ENCODE data around the gene NOVA2. TPM values are rescaled to one million over a fixed set of nuclear protein-coding genes. Genes with fewer than 3 reads are reported as not detected.

The NOVA2 gene
- total and polyA plus RNA-seq, 2 of the 8 experiments (the other 6 are each of a cell fraction or from before 2014, with no cell fraction given) = 3.2 to 24.6 TPM

DNA sequence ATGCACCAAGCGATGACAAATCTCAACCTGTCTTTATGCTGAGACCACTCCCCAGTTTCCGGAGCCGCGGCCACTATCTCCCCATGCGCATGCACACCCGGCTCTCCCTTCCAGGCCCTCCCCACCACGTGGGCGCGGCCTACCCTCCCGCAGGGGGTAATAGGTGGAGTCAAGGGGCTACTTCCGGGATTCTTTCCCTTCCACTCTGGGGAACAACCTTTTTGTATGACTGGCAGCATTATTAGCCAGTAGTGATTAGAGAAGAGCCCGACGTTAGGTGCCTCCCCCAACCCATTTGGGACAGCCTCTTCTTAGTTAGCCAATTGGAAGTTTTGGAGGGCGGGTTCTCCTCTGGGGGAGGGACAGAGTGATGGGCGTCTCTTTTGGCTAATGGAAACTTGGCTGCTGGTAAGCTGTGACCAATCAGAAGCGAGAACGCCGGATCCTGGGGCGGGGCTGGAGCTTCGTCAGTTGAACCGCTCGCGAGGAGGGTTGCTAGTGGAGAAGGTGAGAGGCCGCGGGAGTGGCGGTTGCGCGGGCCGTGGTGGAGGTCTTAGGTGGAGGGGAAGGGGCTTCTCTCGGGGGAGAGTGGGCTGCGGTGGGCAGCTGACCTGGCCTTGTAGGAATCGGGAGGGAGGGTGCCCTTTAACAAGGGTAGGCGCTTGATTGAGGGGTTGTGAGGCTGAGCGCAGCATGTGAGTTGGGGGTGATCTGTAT is 21.5 kb upstream of the NOVA2 start, which contains the start of gene CCDC61 (continued):
- peak; percentile 39 for TF ChIP-seq ASH2L (IDR thresholded peaks at IDR 0.05; ENCODE audit: low read length)
- peak; percentile 83 for TF ChIP-seq NRF1 (IDR thresholded peaks at IDR 0.05; ENCODE audit: low read depth, low read length)
